Peyer's patch (tissue), 4 donors: ENCODE results near the gene YKT6. TPM values are rescaled to one million over a fixed set of nuclear protein-coding genes. Genes with fewer than 3 reads are reported as not detected.

ENCODE experiments used
- DNase-seq, 3 donors: peaks; one replicate each; pipeline ENCODE4 v3.0.0-alpha.2; 2017 to 2019
- H3K27ac ChIP-seq, 4 donors: fragments of 200-600 bp; sonication (generic); one replicate each; pipeline ENCODE4 v1.5.1; 2016 to 2019
- H3K27me3 ChIP-seq, 2 donors: fragments of 200-600 bp; sonication (generic); one replicate each; pipeline ENCODE4 v1.5.1; 2019
- H3K36me3 ChIP-seq, 3 donors: fragments of 200-600 bp; sonication (generic); one replicate each; pipeline ENCODE4 v1.5.1; 2016 to 2019
- H3K4me1 ChIP-seq, 4 donors: fragments of 200-600 bp; sonication (generic); one replicate each; pipeline ENCODE4 v1.5.1; 2016 to 2019
- H3K4me3 ChIP-seq, 4 donors: fragments of 200-600 bp; sonication (generic); 1 replicate in 3 of 4; 2 replicates in 1 of 4; pipeline ENCODE4 v1.5.1; 2016 to 2019; ENCODE audit warnings: mild to moderate bottlenecking in 1 of 4
- H3K9me3 ChIP-seq, 4 donors: fragments of 200-600 bp; sonication (generic); one replicate each; pipeline ENCODE4 v1.5.1; 2016 to 2019; ENCODE audit warnings: mild to moderate bottlenecking in 1 of 4
- CTCF ChIP-seq, 6 experiments: fragments of 450-650 bp in 4 of 6; fragments of 200-600 bp in 2 of 6; sonication (generic) in 1 of 6; IDR thresholded peaks; one replicate each; pipeline ENCODE4 v1.5.1; 2017 to 2019; ENCODE audit warnings: antibody characterized with exemption in 6 of 6, mild to moderate bottlenecking in 3 of 6, moderate library complexity in 1 of 6
- POLR2A ChIP-seq, 2 donors: fragments of 450-650 bp; IDR thresholded peaks; one replicate each; pipeline ENCODE4 v1.5.1; 2017; ENCODE audit warnings: antibody characterized with exemption in 2 of 2, mild to moderate bottlenecking in 2 of 2, moderate library complexity in 2 of 2
- total RNA-seq, 4 donors: library from RNA; depleted of rRNA; stranded (reverse); fragments of >200 nt; gene quantifications; one replicate each; pipeline ENCODE4 v1.1.0, GENCODE V29; 2016

Gene YKT6
- total RNA-seq = 10 to 100 TPM; 55.2 to 76.5 (median 67.0) TPM

GRCh38 chr7:44200699-44201461 is at the start of gene YKT6:
TSS of gene YKT6 (plus strand) at chr7:44200978. CDS start at chr7:44201136, 158 bp downstream.
- peaks cover 0 to 28% (median 3%) of the 10 kb centered on the region in 4 donors for H3K4me1 ChIP-seq
- peaks cover 0 to 22% (median 0%) of the 10 kb centered on the region in 3 donors for H3K36me3 ChIP-seq
- H3K4me3 ChIP-seq = peak within 1 kb of the TSS; percentile 70 to 97 (median 80)
- TF ChIP-seq POLR2A (IDR thresholded peaks at IDR 0.05) (peak; percentile 88 to 90), CTCF (IDR thresholded peaks at IDR 0.05) (peak; percentile 62 to 89 (median 80))
- peak; percentile 94 to 98 (median 95) for DNase-seq
- peak within 1 kb of the TSS; percentile 69 to 86 (median 71) for H3K27ac ChIP-seq
- H3K27me3 ChIP-seq = no peaks in the 10 kb centered on the region
- H3K9me3 ChIP-seq = no peaks in the 10 kb centered on the region

GRCh38 chr7:44151956-44152355 is 48.8 kb upstream of the YKT6 start:
- no peak overlapping the region for H3K27ac ChIP-seq
- H3K4me3 ChIP-seq = no peak overlapping the region
- H3K4me1 ChIP-seq = no peaks in the 10 kb centered on the region
- TF ChIP-seq POLR2A (IDR thresholded peaks at IDR 0.05) (no peak), CTCF (IDR thresholded peaks at IDR 0.05) (no peak)
- H3K36me3 ChIP-seq = no peaks in the 10 kb centered on the region
- H3K27me3 ChIP-seq = no peaks in the 10 kb centered on the region
- peak in 1 of 3 donors; percentile 37 for DNase-seq
- no peaks in the 10 kb centered on the region for H3K9me3 ChIP-seq

- H3K9me3 ChIP-seq = no peaks in the 10 kb centered on the region
- H3K4me3 ChIP-seq = no peak overlapping the region
- H3K36me3 ChIP-seq = no peaks in the 10 kb centered on the region
- DNase-seq = peak in 1 of 3 donors; percentile 45
- H3K4me1 ChIP-seq = no peaks in the 10 kb centered on the region
- H3K27me3 ChIP-seq = no peaks in the 10 kb centered on the region
- H3K27ac ChIP-seq = no peak overlapping the region
- TF ChIP-seq CTCF (IDR thresholded peaks at IDR 0.05) (no peak), POLR2A (IDR thresholded peaks at IDR 0.05) (no peak)
Measured at GRCh38 chr7:44152971-44153947, 47.5 kb upstream of the YKT6 start.

GRCh38 chr7:44153948-44154335 is 46.8 kb upstream of the YKT6 start:
- no peaks in the 10 kb centered on the region for H3K9me3 ChIP-seq
- H3K36me3 ChIP-seq = no peaks in the 10 kb centered on the region
- TF ChIP-seq CTCF (IDR thresholded peaks at IDR 0.05) = no peak
- no peak for TF ChIP-seq POLR2A (IDR thresholded peaks at IDR 0.05)
- H3K27ac ChIP-seq = no peak overlapping the region
- H3K27me3 ChIP-seq = no peaks in the 10 kb centered on the region
- peak in 1 of 3 donors; percentile 37 for DNase-seq
- no peaks in the 10 kb centered on the region for H3K4me1 ChIP-seq
- no peak overlapping the region for H3K4me3 ChIP-seq

- no peaks in the 10 kb centered on the region for H3K36me3 ChIP-seq
- TF ChIP-seq POLR2A (IDR thresholded peaks at IDR 0.05) (no peak), CTCF (IDR thresholded peaks at IDR 0.05) (no peak)
- no peak overlapping the region for H3K4me3 ChIP-seq
- no peaks in the 10 kb centered on the region for H3K4me1 ChIP-seq
- H3K27ac ChIP-seq = no peak overlapping the region
- no peaks in the 10 kb centered on the region for H3K27me3 ChIP-seq
- DNase-seq = peak in 1 of 3 donors; percentile 11
- H3K9me3 ChIP-seq = no peaks in the 10 kb centered on the region
Measured at GRCh38 chr7:44154703-44155102, 46.1 kb upstream of the YKT6 start.
